ENCODE data around the gene FYB1. TPM values are rescaled to one million over a fixed set of nuclear protein-coding genes. Genes with fewer than 3 reads are reported as not detected.

FYB1 gene
- total RNA-seq, 1 experiment from 2014 or later: 0.52 TPM

- TF ChIP-seq, protein P1, sequence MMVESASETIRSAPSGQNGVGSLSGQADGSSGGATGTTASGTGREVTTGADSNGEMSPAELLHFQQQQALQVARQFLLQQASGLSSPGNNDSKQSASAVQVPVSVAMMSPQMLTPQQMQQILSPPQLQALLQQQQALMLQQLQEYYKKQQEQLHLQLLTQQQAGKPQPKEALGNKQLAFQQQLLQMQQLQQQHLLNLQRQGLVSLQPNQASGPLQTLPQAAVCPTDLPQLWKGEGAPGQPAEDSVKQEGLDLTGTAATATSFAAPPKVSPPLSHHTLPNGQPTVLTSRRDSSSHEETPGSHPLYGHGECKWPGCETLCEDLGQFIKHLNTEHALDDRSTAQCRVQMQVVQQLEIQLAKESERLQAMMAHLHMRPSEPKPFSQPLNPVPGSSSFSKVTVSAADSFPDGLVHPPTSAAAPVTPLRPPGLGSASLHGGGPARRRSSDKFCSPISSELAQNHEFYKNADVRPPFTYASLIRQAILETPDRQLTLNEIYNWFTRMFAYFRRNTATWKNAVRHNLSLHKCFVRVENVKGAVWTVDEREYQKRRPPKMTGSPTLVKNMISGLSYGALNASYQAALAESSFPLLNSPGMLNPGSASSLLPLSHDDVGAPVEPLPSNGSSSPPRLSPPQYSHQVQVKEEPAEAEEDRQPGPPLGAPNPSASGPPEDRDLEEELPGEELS (CRISPR knock-in tag; IDR thresholded peaks at IDR 0.05): no peak
- no peak for TF ChIP-seq MXD4 (CRISPR knock-in tag; IDR thresholded peaks at IDR 0.05; ENCODE audit: borderline replicate concordance)
- TF ChIP-seq, protein P2, sequence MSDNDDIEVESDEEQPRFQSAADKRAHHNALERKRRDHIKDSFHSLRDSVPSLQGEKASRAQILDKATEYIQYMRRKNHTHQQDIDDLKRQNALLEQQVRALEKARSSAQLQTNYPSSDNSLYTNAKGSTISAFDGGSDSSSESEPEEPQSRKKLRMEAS (CRISPR knock-in tag; IDR thresholded peaks at IDR 0.05): no peak
- TF ChIP-seq, protein P3, sequence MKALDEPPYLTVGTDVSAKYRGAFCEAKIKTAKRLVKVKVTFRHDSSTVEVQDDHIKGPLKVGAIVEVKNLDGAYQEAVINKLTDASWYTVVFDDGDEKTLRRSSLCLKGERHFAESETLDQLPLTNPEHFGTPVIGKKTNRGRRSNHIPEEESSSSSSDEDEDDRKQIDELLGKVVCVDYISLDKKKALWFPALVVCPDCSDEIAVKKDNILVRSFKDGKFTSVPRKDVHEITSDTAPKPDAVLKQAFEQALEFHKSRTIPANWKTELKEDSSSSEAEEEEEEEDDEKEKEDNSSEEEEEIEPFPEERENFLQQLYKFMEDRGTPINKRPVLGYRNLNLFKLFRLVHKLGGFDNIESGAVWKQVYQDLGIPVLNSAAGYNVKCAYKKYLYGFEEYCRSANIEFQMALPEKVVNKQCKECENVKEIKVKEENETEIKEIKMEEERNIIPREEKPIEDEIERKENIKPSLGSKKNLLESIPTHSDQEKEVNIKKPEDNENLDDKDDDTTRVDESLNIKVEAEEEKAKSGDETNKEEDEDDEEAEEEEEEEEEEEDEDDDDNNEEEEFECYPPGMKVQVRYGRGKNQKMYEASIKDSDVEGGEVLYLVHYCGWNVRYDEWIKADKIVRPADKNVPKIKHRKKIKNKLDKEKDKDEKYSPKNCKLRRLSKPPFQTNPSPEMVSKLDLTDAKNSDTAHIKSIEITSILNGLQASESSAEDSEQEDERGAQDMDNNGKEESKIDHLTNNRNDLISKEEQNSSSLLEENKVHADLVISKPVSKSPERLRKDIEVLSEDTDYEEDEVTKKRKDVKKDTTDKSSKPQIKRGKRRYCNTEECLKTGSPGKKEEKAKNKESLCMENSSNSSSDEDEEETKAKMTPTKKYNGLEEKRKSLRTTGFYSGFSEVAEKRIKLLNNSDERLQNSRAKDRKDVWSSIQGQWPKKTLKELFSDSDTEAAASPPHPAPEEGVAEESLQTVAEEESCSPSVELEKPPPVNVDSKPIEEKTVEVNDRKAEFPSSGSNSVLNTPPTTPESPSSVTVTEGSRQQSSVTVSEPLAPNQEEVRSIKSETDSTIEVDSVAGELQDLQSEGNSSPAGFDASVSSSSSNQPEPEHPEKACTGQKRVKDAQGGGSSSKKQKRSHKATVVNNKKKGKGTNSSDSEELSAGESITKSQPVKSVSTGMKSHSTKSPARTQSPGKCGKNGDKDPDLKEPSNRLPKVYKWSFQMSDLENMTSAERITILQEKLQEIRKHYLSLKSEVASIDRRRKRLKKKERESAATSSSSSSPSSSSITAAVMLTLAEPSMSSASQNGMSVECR (CRISPR knock-in tag; IDR thresholded peaks at IDR 0.05; ENCODE audit: borderline replicate concordance): no peak
- no peak for TF ChIP-seq ZNF671 (CRISPR knock-in tag; IDR thresholded peaks at IDR 0.05)
- TF ChIP-seq ZNF416 (CRISPR knock-in tag; IDR thresholded peaks at IDR 0.05): no peak
- no peak for TF ChIP-seq NR1H2 (CRISPR knock-in tag; IDR thresholded peaks at IDR 0.05)
- no peak for TF ChIP-seq ZBTB21 (CRISPR knock-in tag; IDR thresholded peaks at IDR 0.05; ENCODE audit: borderline replicate concordance)
- no peak for TF ChIP-seq ZNF232 (CRISPR knock-in tag; IDR thresholded peaks at IDR 0.05)
- TF ChIP-seq TEAD4 (CRISPR knock-in tag; IDR thresholded peaks at IDR 0.05): no peak
- no peak for TF ChIP-seq ELF4 (CRISPR knock-in tag; IDR thresholded peaks at IDR 0.05; ENCODE audit: low read depth)
These were observed 41.8 kb downstream of the FYB1 start (continued) for GRCh38 chr5:39177631-39177964.

- DNase-seq (ENCODE audit: low spot score) (no peak), ATAC-seq (no peak)
- Mint-ChIP-seq H3K27ac (no peak overlapping the region), H3K27me3 (ENCODE audit: low read depth) (no peaks in the 10 kb centered on the region), H3K36me3 (peaks cover 2% of the 10 kb centered on the region; the same call in 1 of the 2 replicates), H3K4me1 (peaks cover 9% of the 10 kb centered on the region; the same call in 1 of the 2 replicates), H3K4me3 (no peak overlapping the region), H3K9me3 (peaks cover 10% of the 10 kb centered on the region)
- ChIA-PET POLR2A (no interaction called here), CTCF (interaction anchor here (1.0 to 1.2 kb wide), 2 partner anchors 41 to 199 kb away, joined by 3 read pairs; no protein-coding TSS in a partner anchor)
- TF ChIP-seq, protein P1 (CRISPR knock-in tag; IDR thresholded peaks at IDR 0.05): no peak
- TF ChIP-seq JUN (CRISPR knock-in tag; IDR thresholded peaks at IDR 0.05) (no peak), GTF2I (CRISPR knock-in tag; conservative IDR thresholded peaks at IDR 0.05) (no peak), TCF7 (CRISPR knock-in tag; IDR thresholded peaks at IDR 0.05; ENCODE audit: low read depth) (no peak), TEAD4 (CRISPR knock-in tag; IDR thresholded peaks at IDR 0.05) (no peak), TEAD1 (CRISPR knock-in tag; IDR thresholded peaks at IDR 0.05) (no peak)
- TF ChIP-seq, protein P4, sequence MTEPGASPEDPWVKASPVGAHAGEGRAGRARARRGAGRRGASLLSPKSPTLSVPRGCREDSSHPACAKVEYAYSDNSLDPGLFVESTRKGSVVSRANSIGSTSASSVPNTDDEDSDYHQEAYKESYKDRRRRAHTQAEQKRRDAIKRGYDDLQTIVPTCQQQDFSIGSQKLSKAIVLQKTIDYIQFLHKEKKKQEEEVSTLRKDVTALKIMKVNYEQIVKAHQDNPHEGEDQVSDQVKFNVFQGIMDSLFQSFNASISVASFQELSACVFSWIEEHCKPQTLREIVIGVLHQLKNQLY (CRISPR knock-in tag; IDR thresholded peaks at IDR 0.05): no peak
- TF ChIP-seq, protein P5, sequence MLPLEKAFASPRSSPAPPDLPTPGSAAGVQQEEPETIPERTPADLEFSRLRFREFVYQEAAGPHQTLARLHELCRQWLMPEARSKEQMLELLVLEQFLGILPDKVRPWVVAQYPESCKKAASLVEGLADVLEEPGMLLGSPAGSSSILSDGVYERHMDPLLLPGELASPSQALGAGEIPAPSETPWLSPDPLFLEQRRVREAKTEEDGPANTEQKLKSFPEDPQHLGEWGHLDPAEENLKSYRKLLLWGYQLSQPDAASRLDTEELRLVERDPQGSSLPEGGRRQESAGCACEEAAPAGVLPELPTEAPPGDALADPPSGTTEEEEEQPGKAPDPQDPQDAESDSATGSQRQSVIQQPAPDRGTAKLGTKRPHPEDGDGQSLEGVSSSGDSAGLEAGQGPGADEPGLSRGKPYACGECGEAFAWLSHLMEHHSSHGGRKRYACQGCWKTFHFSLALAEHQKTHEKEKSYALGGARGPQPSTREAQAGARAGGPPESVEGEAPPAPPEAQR (CRISPR knock-in tag; IDR thresholded peaks at IDR 0.05): no peak
- TF ChIP-seq, protein P6, sequence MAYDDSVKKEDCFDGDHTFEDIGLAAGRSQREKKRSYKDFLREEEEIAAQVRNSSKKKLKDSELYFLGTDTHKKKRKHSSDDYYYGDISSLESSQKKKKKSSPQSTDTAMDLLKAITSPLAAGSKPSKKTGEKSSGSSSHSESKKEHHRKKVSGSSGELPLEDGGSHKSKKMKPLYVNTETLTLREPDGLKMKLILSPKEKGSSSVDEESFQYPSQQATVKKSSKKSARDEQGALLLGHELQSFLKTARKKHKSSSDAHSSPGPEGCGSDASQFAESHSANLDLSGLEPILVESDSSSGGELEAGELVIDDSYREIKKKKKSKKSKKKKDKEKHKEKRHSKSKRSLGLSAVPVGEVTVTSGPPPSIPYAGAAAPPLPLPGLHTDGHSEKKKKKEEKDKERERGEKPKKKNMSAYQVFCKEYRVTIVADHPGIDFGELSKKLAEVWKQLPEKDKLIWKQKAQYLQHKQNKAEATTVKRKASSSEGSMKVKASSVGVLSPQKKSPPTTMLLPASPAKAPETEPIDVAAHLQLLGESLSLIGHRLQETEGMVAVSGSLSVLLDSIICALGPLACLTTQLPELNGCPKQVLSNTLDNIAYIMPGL (CRISPR knock-in tag; IDR thresholded peaks at IDR 0.05): no peak
These were observed 42.4 kb downstream of the FYB1 start for GRCh38 chr5:39176759-39177630.

Data from WTC11 (cell line).